GM12891 (cell line): ENCODE measurements around the gene NR6A1.

Experiments used
- POLR2A ChIP-seq: IDR thresholded peaks from 2 replicates; pipeline ENCODE4 v1.6.1; 2011; ENCODE audit warnings: low read depth, low read length, control low read depth
- POLR2AphosphoS5 ChIP-seq: IDR thresholded peaks from 2 replicates; pipeline ENCODE4 v1.6.1; 2011; ENCODE audit warnings: low read depth, low read length, control low read depth
- TAF1 ChIP-seq: IDR thresholded peaks from 2 replicates; pipeline ENCODE4 v1.6.1; 2011; ENCODE audit warnings: low read depth, low read length, control low read depth

- TF ChIP-seq POLR2AphosphoS5 (no peak), POLR2A (no peak), TAF1 (no peak)
Observed at GRCh38 chr9:124532897-124533296, 238.2 kb downstream of the NR6A1 start.
